IMR-90 (cell line): ENCODE measurements around the gene ALS2CL. TPM values are rescaled to one million over a fixed set of nuclear protein-coding genes. Genes with fewer than 3 reads are reported as not detected.

Source experiments
- ATAC-seq: fragments of 200-7000 bp; cut with Tn5 transposase; 2 replicates; pipeline ENCODE4 v1.9.1; 2020; ENCODE audit warnings: low read depth, mild to moderate bottlenecking, moderate library complexity
- BruUV-seq: library from RNA; stranded (reverse); fragments of 400-500 nt; replicated peaks from 2 replicates; lab custom pipeline; 2021; lab: Mats Ljungman, UMichigan
- CTCF ChIA-PET: fragments of 300-600 bp; formaldehyde crosslinking; extraction: SDS; loops from one replicate; lab custom pipeline; 2021; ENCODE audit warnings: antibody characterized with exemption; lab: Yijun Ruan, JAX
- POLR2A ChIA-PET: fragments of 300-600 bp; sonication (Branson Sonifier 250); formaldehyde crosslinking; loops from one replicate; lab custom pipeline; 2022; ENCODE audit warnings: antibody characterized with exemption; ENCODE audit not compliant: unreplicated experiment; lab: Charles Lee
- DNase-seq: peaks from one replicate; pipeline ENCODE4 v3.0.0; 2013
- H2AFZ ChIP-seq: replicated peaks from 2 replicates; pipeline ENCODE3; 2013; ENCODE audit warnings: low read length, mild to moderate bottlenecking; ENCODE audit not compliant: poor library complexity
- H2AK5ac ChIP-seq: 2 replicates; pipeline ENCODE4 v1.6.1; 2013; ENCODE audit warnings: low read depth, low read length, inconsistent platforms
- H2AK9ac ChIP-seq: replicated peaks from 2 replicates; pipeline ENCODE3; 2013; ENCODE audit warnings: mild to moderate bottlenecking, low read depth, low read length, moderate library complexity; ENCODE audit not compliant: poor library complexity
- H2BK120ac ChIP-seq: 2 replicates; pipeline ENCODE4 v1.6.1; 2013; ENCODE audit warnings: low read depth, low read length, inconsistent platforms
- H2BK15ac ChIP-seq: 3 replicates; pipeline ENCODE4 v1.6.1; 2013; ENCODE audit warnings: low read depth, low read length, inconsistent platforms
- H2BK20ac ChIP-seq: 2 replicates; pipeline ENCODE4 v1.6.1; 2013; ENCODE audit warnings: low read depth, mild to moderate bottlenecking, inconsistent platforms, low read length, moderate library complexity
- H2BK5ac ChIP-seq: 2 replicates; pipeline ENCODE4 v1.6.1; 2013; ENCODE audit warnings: mild to moderate bottlenecking, low read depth, low read length, inconsistent platforms; ENCODE audit not compliant: poor library complexity, severe bottlenecking
- H3K14ac ChIP-seq: replicated peaks from 2 replicates; pipeline ENCODE4 v1.6.1; 2013; ENCODE audit warnings: low read depth, low read length, inconsistent platforms
- H3K18ac ChIP-seq: 2 replicates; pipeline ENCODE4 v1.6.1; 2013; ENCODE audit warnings: low read depth, low read length, control low read depth
- H3K23ac ChIP-seq: 2 replicates; pipeline ENCODE4 v1.6.1; 2013; ENCODE audit warnings: low read depth, low read length, inconsistent platforms
- H3K27ac ChIP-seq: 2 replicates; pipeline ENCODE4 v1.5.1; 2013; ENCODE audit warnings: mild to moderate bottlenecking, control low read depth, low read length; ENCODE audit not compliant: insufficient read depth
- H3K27me3 ChIP-seq: 2 replicates; pipeline ENCODE4 v1.6.1; 2013; ENCODE audit warnings: low read length; ENCODE audit not compliant: control insufficient read depth, insufficient read depth
- H3K36me3 ChIP-seq: 2 replicates; pipeline ENCODE4 v1.6.1; 2013; ENCODE audit warnings: low read length, mixed read lengths; ENCODE audit not compliant: control insufficient read depth, insufficient read depth
- H3K4ac ChIP-seq: 2 replicates; pipeline ENCODE4 v1.6.1; 2013; ENCODE audit warnings: low read depth, low read length, inconsistent platforms
- H3K4me1 ChIP-seq: 2 replicates; pipeline ENCODE4 v1.6.1; 2013; ENCODE audit warnings: low read length, mixed read lengths; ENCODE audit not compliant: control insufficient read depth, insufficient read depth
- H3K4me2 ChIP-seq: 2 replicates; pipeline ENCODE4 v1.6.1; 2013; ENCODE audit warnings: low read depth, mild to moderate bottlenecking, control low read depth, low read length, moderate library complexity
- H3K4me3 ChIP-seq: 2 replicates; pipeline ENCODE4 v1.5.1; 2013; ENCODE audit warnings: low read depth, mild to moderate bottlenecking, control low read depth, low read length, moderate library complexity; ENCODE audit not compliant: insufficient read depth
- H3K56ac ChIP-seq: 2 replicates; pipeline ENCODE4 v1.6.1; 2013; ENCODE audit warnings: low read length, inconsistent platforms; ENCODE audit not compliant: insufficient read depth; ENCODE audit errors: extremely low read depth
- H3K79me1 ChIP-seq, 2 experiments: 2 replicates each; pipeline ENCODE4 v1.6.1; 2013; ENCODE audit warnings: low read length in 2 of 2, inconsistent platforms in 1 of 2, low read depth in 1 of 2
- H3K9ac ChIP-seq: 2 replicates; pipeline ENCODE4 v1.6.1; 2013; ENCODE audit warnings: low read depth, low read length, control low read depth
- H3K9me1 ChIP-seq: 2 replicates; pipeline ENCODE4 v1.6.1; 2013; ENCODE audit warnings: low read length, inconsistent platforms; ENCODE audit not compliant: insufficient read depth
- H3K9me3 ChIP-seq: 2 replicates; pipeline ENCODE4 v1.6.1; 2013; ENCODE audit warnings: low read length; ENCODE audit not compliant: control insufficient read depth, insufficient read depth
- H4K20me1 ChIP-seq: 2 replicates; pipeline ENCODE4 v1.6.1; 2013; ENCODE audit warnings: low read length, inconsistent platforms; ENCODE audit not compliant: insufficient read depth
- H4K5ac ChIP-seq: 2 replicates; pipeline ENCODE4 v1.6.1; 2013; ENCODE audit warnings: mild to moderate bottlenecking, low read depth, low read length, control low read depth
- H4K8ac ChIP-seq, 2 experiments: 2 replicates each; pipeline ENCODE4 v1.6.1; 2013; ENCODE audit warnings: low read depth in 2 of 2, low read length in 2 of 2, control low read depth in 1 of 2, inconsistent platforms in 1 of 2
- H4K91ac ChIP-seq: 2 replicates; pipeline ENCODE4 v1.6.1; 2013; ENCODE audit warnings: low read depth, low read length, inconsistent platforms; ENCODE audit not compliant: insufficient read depth
- BHLHE40 ChIP-seq: fragments of 150-350 bp; IDR thresholded peaks from 2 replicates; pipeline ENCODE4 v1.6.1; 2016; ENCODE audit warnings: mild to moderate bottlenecking, low read depth, low read length
- CEBPB ChIP-seq: IDR thresholded peaks from 2 replicates; pipeline ENCODE4 v1.6.1; 2012; ENCODE audit warnings: low read depth, low read length, improper control_type of control experiment
- CHD1 ChIP-seq: IDR thresholded peaks from 2 replicates; pipeline ENCODE4 v1.6.1; 2012; ENCODE audit warnings: low read depth, low read length, improper control_type of control experiment
- FOS ChIP-seq: fragments of 150-350 bp; IDR thresholded peaks from 2 replicates; pipeline ENCODE4 v1.6.1; 2016; ENCODE audit warnings: low read depth, low read length
- MAFK ChIP-seq: IDR thresholded peaks from 2 replicates; pipeline ENCODE4 v1.6.1; 2012; ENCODE audit warnings: low read depth, low read length, improper control_type of control experiment
- MAZ ChIP-seq: IDR thresholded peaks from 2 replicates; pipeline ENCODE4 v1.6.1; 2012; ENCODE audit warnings: low read depth, mild to moderate bottlenecking, low read length, improper control_type of control experiment, moderate library complexity, borderline replicate concordance
- MXI1 ChIP-seq: IDR thresholded peaks from 2 replicates; pipeline ENCODE4 v1.6.1; 2012; ENCODE audit warnings: low read depth, mild to moderate bottlenecking, low read length, moderate library complexity, borderline replicate concordance
- NFE2L2 ChIP-seq: fragments of 150-350 bp; IDR thresholded peaks from 2 replicates; pipeline ENCODE4 v1.6.1; 2016; ENCODE audit warnings: low read depth, mild to moderate bottlenecking, low read length
- POLR2A ChIP-seq: IDR thresholded peaks from 2 replicates; pipeline ENCODE4 v1.6.1; 2012; ENCODE audit warnings: mild to moderate bottlenecking, low read depth, low read length
- RAD21 ChIP-seq: IDR thresholded peaks from 2 replicates; pipeline ENCODE4 v1.6.1; 2012; ENCODE audit warnings: low read length, improper control_type of control experiment
- RCOR1 ChIP-seq: IDR thresholded peaks from 2 replicates; pipeline ENCODE4 v1.6.1; 2012; ENCODE audit warnings: mild to moderate bottlenecking, low read length, improper control_type of control experiment; ENCODE audit not compliant: insufficient replicate concordance
- RFX5 ChIP-seq: IDR thresholded peaks from 2 replicates; pipeline ENCODE4 v1.8.0; 2012; ENCODE audit warnings: low read depth, mild to moderate bottlenecking, low read length, moderate library complexity
- SMC3 ChIP-seq: fragments of 150-350 bp; IDR thresholded peaks from 2 replicates; pipeline ENCODE4 v1.6.1; 2016; ENCODE audit warnings: low read depth, mild to moderate bottlenecking, antibody characterized with exemption, low read length, moderate library complexity
- WGBS, 2 experiments: methylation state at CpG; one replicate each; pipeline versions ENCODE4 v1.1.5 to v1.1.7; 2013; ENCODE audit warnings: missing lambda C conversion rate in 2 of 2; ENCODE audit not compliant: insufficient read length in 1 of 2; ENCODE audit errors: extremely low coverage in 2 of 2; 5-methylcytosine and 5-hydroxymethylcytosine counted together
- dilution Hi-C: fragments of 300-500 bp; cut with HindIII; formaldehyde crosslinking; loops from one replicate; pipeline ENCODE4 v1.14.3; 2018; ENCODE audit warnings: low sequenced_read_pairs; ENCODE audit not compliant: unreplicated experiment
- in situ Hi-C: fragments of 300-500 bp; cut with MboI; formaldehyde crosslinking; loops from 3 replicates; pipeline ENCODE4 v1.14.3; 2019; ENCODE audit warnings: low sequenced_read_pairs, inconsistent platforms, mixed read lengths
- intact Hi-C: fragments of 100-400 bp; cut with micrococcal nuclease; formaldehyde crosslinking; loops from 2 replicates; pipeline ENCODE4 v1.10.0; 2022
- polyA plus RNA-seq, 3 experiments: library from polyadenylated mRNA; depleted of rRNA; stranded (reverse); fragments of >200 nt; gene quantifications; 2 replicates each; pipeline ENCODE4 v1.2.3, GENCODE V29; 2012; ENCODE audit warnings: low replicate concordance in 1 of 3
- total RNA-seq: library from RNA; depleted of rRNA; stranded (reverse); fragments of >200 nt; gene quantifications from 2 replicates; pipeline ENCODE4 v1.2.3, GENCODE V29; 2012
- TF ChIP-seq, protein P1 (sequence below): conservative IDR thresholded peaks from 2 replicates; pipeline ENCODE4 v1.5.1; 2012; ENCODE audit warnings: mild to moderate bottlenecking, low read depth, low read length, improper control_type of control experiment
- TF ChIP-seq, protein P2 (sequence below): fragments of 150-350 bp; IDR thresholded peaks from 2 replicates; pipeline ENCODE4 v1.6.1; 2016; ENCODE audit warnings: low read depth, mild to moderate bottlenecking, low read length, moderate library complexity, borderline replicate concordance
- TF ChIP-seq, protein P3 (sequence below): fragments of 150-350 bp; IDR thresholded peaks from 2 replicates; pipeline ENCODE4 v1.6.1; 2017; ENCODE audit warnings: mild to moderate bottlenecking, antibody characterized with exemption, low read length, low read depth

Gene ALS2CL
- total and polyA plus RNA-seq, 2 of the 4 experiments (the other 2 are of a cell fraction), result 2.2 to 4.8 TPM

DNA sequence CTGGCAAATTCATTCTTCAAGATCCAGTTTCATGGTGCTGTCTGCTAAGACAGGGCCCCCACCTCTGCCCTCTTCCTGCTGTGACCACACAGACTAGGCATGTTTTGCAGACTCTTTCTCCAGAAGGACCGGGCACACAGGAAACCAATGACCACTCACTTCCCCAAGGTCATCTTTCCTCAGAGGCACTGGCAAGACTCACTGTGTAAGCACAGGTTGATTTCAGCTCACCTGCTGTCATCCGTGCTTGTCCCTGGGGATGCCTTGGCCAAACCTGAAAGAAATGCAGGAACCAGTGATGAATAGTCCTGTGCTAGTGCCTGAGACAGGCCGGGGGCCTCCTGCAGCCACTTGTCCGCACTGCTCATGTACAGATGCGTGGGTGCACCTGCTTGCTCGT lies 33.5 kb downstream of the ALS2CL start:
- no peak overlapping the region for H3K4me3 ChIP-seq
- H3K23ac ChIP-seq, result no peak overlapping the region
- no peak overlapping the region for H3K9ac ChIP-seq
- ATAC-seq, result no peak; the same call in 1 of the 2 replicates
- no peaks in the 10 kb centered on the region; the same call in 1 of the 2 replicates for H3K9me3 ChIP-seq
- H4K91ac ChIP-seq, result no peak overlapping the region
- H3K4me1 ChIP-seq, result peaks cover 27% of the 10 kb centered on the region
- DNase-seq, result no peak
- no peak overlapping the region for H2BK20ac ChIP-seq
- no peak overlapping the region for H3K4ac ChIP-seq
- TF ChIP-seq, protein P1, sequence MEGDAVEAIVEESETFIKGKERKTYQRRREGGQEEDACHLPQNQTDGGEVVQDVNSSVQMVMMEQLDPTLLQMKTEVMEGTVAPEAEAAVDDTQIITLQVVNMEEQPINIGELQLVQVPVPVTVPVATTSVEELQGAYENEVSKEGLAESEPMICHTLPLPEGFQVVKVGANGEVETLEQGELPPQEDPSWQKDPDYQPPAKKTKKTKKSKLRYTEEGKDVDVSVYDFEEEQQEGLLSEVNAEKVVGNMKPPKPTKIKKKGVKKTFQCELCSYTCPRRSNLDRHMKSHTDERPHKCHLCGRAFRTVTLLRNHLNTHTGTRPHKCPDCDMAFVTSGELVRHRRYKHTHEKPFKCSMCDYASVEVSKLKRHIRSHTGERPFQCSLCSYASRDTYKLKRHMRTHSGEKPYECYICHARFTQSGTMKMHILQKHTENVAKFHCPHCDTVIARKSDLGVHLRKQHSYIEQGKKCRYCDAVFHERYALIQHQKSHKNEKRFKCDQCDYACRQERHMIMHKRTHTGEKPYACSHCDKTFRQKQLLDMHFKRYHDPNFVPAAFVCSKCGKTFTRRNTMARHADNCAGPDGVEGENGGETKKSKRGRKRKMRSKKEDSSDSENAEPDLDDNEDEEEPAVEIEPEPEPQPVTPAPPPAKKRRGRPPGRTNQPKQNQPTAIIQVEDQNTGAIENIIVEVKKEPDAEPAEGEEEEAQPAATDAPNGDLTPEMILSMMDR, result no peak
- TF ChIP-seq BHLHE40, result no peak
- no peak for TF ChIP-seq MAZ
- TF ChIP-seq RFX5, result no peak
- no peak for TF ChIP-seq FOS
- TF ChIP-seq RCOR1, result no peak
- no peak for TF ChIP-seq SMC3
- TF ChIP-seq, protein P2, sequence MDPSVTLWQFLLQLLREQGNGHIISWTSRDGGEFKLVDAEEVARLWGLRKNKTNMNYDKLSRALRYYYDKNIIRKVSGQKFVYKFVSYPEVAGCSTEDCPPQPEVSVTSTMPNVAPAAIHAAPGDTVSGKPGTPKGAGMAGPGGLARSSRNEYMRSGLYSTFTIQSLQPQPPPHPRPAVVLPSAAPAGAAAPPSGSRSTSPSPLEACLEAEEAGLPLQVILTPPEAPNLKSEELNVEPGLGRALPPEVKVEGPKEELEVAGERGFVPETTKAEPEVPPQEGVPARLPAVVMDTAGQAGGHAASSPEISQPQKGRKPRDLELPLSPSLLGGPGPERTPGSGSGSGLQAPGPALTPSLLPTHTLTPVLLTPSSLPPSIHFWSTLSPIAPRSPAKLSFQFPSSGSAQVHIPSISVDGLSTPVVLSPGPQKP, result no peak
- no peak for TF ChIP-seq RAD21
- TF ChIP-seq, protein P3, sequence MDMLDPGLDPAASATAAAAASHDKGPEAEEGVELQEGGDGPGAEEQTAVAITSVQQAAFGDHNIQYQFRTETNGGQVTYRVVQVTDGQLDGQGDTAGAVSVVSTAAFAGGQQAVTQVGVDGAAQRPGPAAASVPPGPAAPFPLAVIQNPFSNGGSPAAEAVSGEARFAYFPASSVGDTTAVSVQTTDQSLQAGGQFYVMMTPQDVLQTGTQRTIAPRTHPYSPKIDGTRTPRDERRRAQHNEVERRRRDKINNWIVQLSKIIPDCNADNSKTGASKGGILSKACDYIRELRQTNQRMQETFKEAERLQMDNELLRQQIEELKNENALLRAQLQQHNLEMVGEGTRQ, result no peak
- no peak for TF ChIP-seq NFE2L2
- TF ChIP-seq MXI1, result no peak
- TF ChIP-seq MAFK, result no peak
- no peak for TF ChIP-seq CHD1
- no peak for TF ChIP-seq CEBPB
- no peak for TF ChIP-seq POLR2A
- BruUV-seq, result no TSS peak
- dilution Hi-C loops (no loop called here), intact Hi-C loops (no loop called here), in situ Hi-C loops (no loop called here)
- H2AK9ac ChIP-seq, result no peak overlapping the region
- H2BK5ac ChIP-seq, result no peak overlapping the region
- H2AFZ ChIP-seq, result no peak overlapping the region
- H2AK5ac ChIP-seq, result no peak overlapping the region
- no peaks in the 10 kb centered on the region for H3K36me3 ChIP-seq
- H3K27me3 ChIP-seq, result peaks cover 2% of the 10 kb centered on the region
- H4K5ac ChIP-seq, result no peak overlapping the region
- no peak overlapping the region for H4K8ac ChIP-seq
- no peaks in the 10 kb centered on the region for H3K79me1 ChIP-seq
- 83% methylated on average over 1 of the region's 6 CpGs; no CpG with 5 or more reads in 1 of the 2 experiments for WGBS, 2 experiments
- CTCF ChIA-PET, result no interaction called here
- no peak overlapping the region for H3K4me2 ChIP-seq
- no peak overlapping the region for H3K56ac ChIP-seq
- H3K27ac ChIP-seq, result no peak overlapping the region
- no peaks in the 10 kb centered on the region for H4K20me1 ChIP-seq
- no peak overlapping the region for H2BK120ac ChIP-seq
- POLR2A ChIA-PET, result no interaction called here
- peak overlapping the region; percentile 31; the same call in 1 of the 2 replicates for H3K18ac ChIP-seq
- H3K9me1 ChIP-seq, result no peaks in the 10 kb centered on the region; the same call in 1 of the 2 replicates
- H2BK15ac ChIP-seq, result no peak overlapping the region
- H3K14ac ChIP-seq, result no peak overlapping the region
